HepG2 (cell line): ENCODE measurements around the gene NEUROD4. TPM values are rescaled to one million over a fixed set of nuclear protein-coding genes. Genes with fewer than 3 reads are reported as not detected.

Source experiments
- ATAC-seq: fragments of 200-7000 bp; cut with Tn5 transposase; 3 replicates; pipeline ENCODE4 v1.9.1; 2020; ENCODE audit warnings: mild to moderate bottlenecking, moderate library complexity
- BruUV-seq: library from RNA; stranded (reverse); fragments of 400-500 nt; replicated peaks from 2 replicates; lab custom pipeline; 2021; lab: Mats Ljungman, UMichigan
- CTCF ChIA-PET: fragments of 300-600 bp; formaldehyde crosslinking; extraction: SDS; loops from one replicate; lab custom pipeline; 2021; ENCODE audit warnings: low total read pairs, inconsistent platforms, low intra/inter-chr PET ratio; lab: Yijun Ruan, JAX
- POLR2A ChIA-PET: fragments of 350-600 bp; sonication (Branson Sonifier 250); formaldehyde crosslinking; loops from one replicate; lab custom pipeline; 2020; ENCODE audit warnings: antibody characterized with exemption, inconsistent platforms; lab: Yijun Ruan, JAX
- DNase-seq: peaks from one replicate; pipeline ENCODE4 v3.0.0-alpha.2; 2015; ENCODE audit warnings: low spot score
- FAIRE-seq: peaks from 3 replicates; lab custom pipeline; 2011; peaks lifted over from hg19 to GRCh38; lab: Jason Lieb, UNC
- H2AFZ ChIP-seq: one replicate; pipeline ENCODE4 v1.6.1; 2011; ENCODE audit warnings: low read length, inconsistent platforms
- H3K27ac ChIP-seq: fragments of 300-600 bp; 3 replicates; pipeline ENCODE4 v1.8.0; 2011; ENCODE audit warnings: mixed run types, mild to moderate bottlenecking, mixed read lengths, low read length, inconsistent platforms; ENCODE audit not compliant: insufficient read depth; ENCODE audit errors: extremely low read length
- H3K27me3 ChIP-seq, 2 experiments: fragments of 200-600 bp in 1 of 2; 2 replicates in 1 of 2; 3 replicates in 1 of 2; pipeline versions ENCODE4 v1.6.0 to v1.8.0; 2011; ENCODE audit warnings: low read length in 2 of 2, mild to moderate bottlenecking in 2 of 2, moderate library complexity in 2 of 2, inconsistent platforms in 1 of 2; ENCODE audit not compliant: insufficient read depth in 2 of 2, control insufficient read depth in 1 of 2
- H3K36me3 ChIP-seq, 2 experiments: fragments of 200-600 bp in 1 of 2; replicated peaks in 1 of 2; 2 replicates in 1 of 2; 3 replicates in 1 of 2; pipeline versions ENCODE4 v1.5.1 to v1.8.0; 2011; ENCODE audit warnings: low read length in 2 of 2, inconsistent platforms in 1 of 2; ENCODE audit not compliant: insufficient read depth in 2 of 2, control insufficient read depth in 1 of 2
- H3K4me1 ChIP-seq: 2 replicates; pipeline ENCODE4 v1.5.1; 2012; ENCODE audit warnings: low read length, inconsistent platforms; ENCODE audit not compliant: insufficient read depth
- H3K4me2 ChIP-seq: 2 replicates; pipeline ENCODE4 v1.6.0; 2011; ENCODE audit warnings: low read depth, low read length, inconsistent platforms
- H3K4me3 ChIP-seq, 3 experiments: fragments of 200-600 bp in 1 of 3; sonication (generic), shearing (Covaris generic) in 1 of 3; replicated peaks in 1 of 3; 2 replicates each; pipeline ENCODE4 v1.5.1; 2011 to 2016; ENCODE audit warnings: low read length in 3 of 3, inconsistent platforms in 2 of 3, low read depth in 2 of 3, mild to moderate bottlenecking in 2 of 3, control low read depth in 1 of 3, mixed read lengths in 1 of 3; ENCODE audit not compliant: insufficient read depth in 1 of 3
- H3K79me2 ChIP-seq: one replicate; pipeline ENCODE4 v1.6.1; 2011; ENCODE audit warnings: low read length, inconsistent platforms; ENCODE audit not compliant: insufficient read depth
- H3K9ac ChIP-seq: 2 replicates; pipeline ENCODE4 v1.6.0; 2011; ENCODE audit warnings: mild to moderate bottlenecking, low read depth, low read length, inconsistent platforms; ENCODE audit not compliant: insufficient read depth
- H3K9me3 ChIP-seq: 2 replicates; pipeline ENCODE4 v1.5.1; 2012; ENCODE audit warnings: mild to moderate bottlenecking, low read length
- H4K20me1 ChIP-seq: 2 replicates; pipeline ENCODE4 v1.6.0; 2011; ENCODE audit warnings: inconsistent platforms, mild to moderate bottlenecking, low read length, moderate library complexity; ENCODE audit not compliant: insufficient read depth
- FOXJ3 ChIP-seq: sonication (generic); formaldehyde crosslinking; IDR thresholded peaks from 2 replicates; pipeline ENCODE4 v1.4.0; 2020; ENCODE audit warnings: missing genetic modification reagents, mild to moderate bottlenecking, borderline replicate concordance
- NPAS2 ChIP-seq: sonication (generic); formaldehyde crosslinking; IDR thresholded peaks from 2 replicates; pipeline ENCODE4 v1.8.0; 2022; ENCODE audit warnings: mild to moderate bottlenecking, missing genetic modification reagents, borderline replicate concordance
- PAWR ChIP-seq: sonication (generic); formaldehyde crosslinking; IDR thresholded peaks from 2 replicates; pipeline ENCODE4 v1.4.0; 2020; ENCODE audit warnings: missing genetic modification reagents, mild to moderate bottlenecking, borderline replicate concordance
- RARA ChIP-seq: IDR thresholded peaks from 2 replicates; pipeline ENCODE4 v1.6.1; 2016; ENCODE audit warnings: missing genetic modification reagents, missing compliant biosample characterization
- RFX1 ChIP-seq: fragments of 450-650 bp; IDR thresholded peaks from 2 replicates; pipeline ENCODE4 v1.6.1; 2017
- SIN3B ChIP-seq: fragments of 150-350 bp; IDR thresholded peaks from 2 replicates; pipeline ENCODE4 v1.6.1; 2014; ENCODE audit warnings: low read length
- SNAI1 ChIP-seq: sonication (generic); formaldehyde crosslinking; IDR thresholded peaks from 2 replicates; pipeline ENCODE4 v1.5.0; 2020; ENCODE audit warnings: mild to moderate bottlenecking, missing genetic modification reagents, borderline replicate concordance
- U2AF1 ChIP-seq: fragments of 200-400 bp; formaldehyde crosslinking; optimal IDR thresholded peaks from 2 replicates; pipeline ENCODE3; 2017; ENCODE audit warnings: mild to moderate bottlenecking, low read depth, low read length
- ZNF3 ChIP-seq: IDR thresholded peaks from 2 replicates; pipeline ENCODE4 v1.7.0; 2017; ENCODE audit warnings: inconsistent platforms
- ZNF782 ChIP-seq: sonication (generic); formaldehyde crosslinking; IDR thresholded peaks from 2 replicates; pipeline ENCODE4 v1.4.0; 2020; ENCODE audit warnings: missing genetic modification reagents, mild to moderate bottlenecking, borderline replicate concordance
- WGBS: methylation state at CpG from one replicate; pipeline ENCODE4 v1.1.6; 2017; ENCODE audit warnings: low lambda C conversion rate; 5-methylcytosine and 5-hydroxymethylcytosine counted together
- in situ Hi-C: cut with HindIII; loops from 2 replicates; pipeline ENCODE4 v1.10.0; 2017; ENCODE audit warnings: low pct_unique_long_range_greater_than_20kb; ENCODE audit not compliant: extremely low pct_ligation_motif_present
- intact Hi-C: fragments of 100-400 bp; cut with micrococcal nuclease; formaldehyde crosslinking; loops from one replicate; pipeline ENCODE4 v1.10.0; 2022; ENCODE audit not compliant: unreplicated experiment
- polyA plus RNA-seq, 8 experiments: library from polyadenylated mRNA; depleted of rRNA in 3 of 8; stranded (reverse) in 7 of 8; unstranded in 1 of 8; fragments of >200 nt; fragmentation: Illumina TruSeq in 4 of 8; extraction: Trizol in 4 of 8; gene quantifications; 2 replicates each; pipeline versions ENCODE4 v1.2.1 to v1.2.3, GENCODE V29; 2011 to 2016; ENCODE audit warnings: low read depth in 4 of 8, missing spikeins in 1 of 8, mixed read lengths in 1 of 8; ENCODE audit not compliant: insufficient read depth in 1 of 8
- total RNA-seq, 5 experiments: library from RNA; depleted of rRNA; stranded (reverse); fragments of >200 nt; fragmentation: Illumina TruSeq; extraction: Trizol; gene quantifications; 2 replicates each; pipeline ENCODE4 v1.2.3, GENCODE V29; 2016; ENCODE audit warnings: low read depth in 1 of 5
- TF ChIP-seq, protein P1 (sequence below): sonication (generic); formaldehyde crosslinking; conservative IDR thresholded peaks from 2 replicates; pipeline ENCODE4 v1.8.0; 2022; ENCODE audit warnings: missing genetic modification reagents

The NEUROD4 gene
- total and polyA plus RNA-seq, 2 of the 13 experiments (the other 11 are each of a cell fraction or from before 2014, with no cell fraction given) = not detected

DNA sequence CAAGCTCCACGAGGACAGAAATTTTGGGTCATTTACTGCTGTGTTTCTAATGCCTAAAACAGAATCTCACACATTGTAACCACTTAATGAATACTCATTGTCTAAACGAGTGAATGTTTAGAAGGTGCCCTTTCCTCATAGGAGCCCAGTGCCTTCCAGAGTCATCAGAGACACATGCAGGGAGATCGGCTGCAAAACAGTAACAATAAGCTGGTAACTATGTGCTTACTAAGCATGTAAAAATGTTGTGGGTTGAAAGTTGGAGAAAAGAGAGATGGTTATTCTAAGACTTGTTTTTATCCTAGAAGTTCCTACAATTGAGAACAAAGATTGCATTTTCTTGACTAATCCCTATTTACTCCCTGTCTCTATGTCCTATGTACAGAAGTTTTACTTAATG lies 42.6 kb upstream of the NEUROD4 start:
- H3K9ac ChIP-seq = no peak overlapping the region
- no peaks in the 10 kb centered on the region for H3K36me3 ChIP-seq
- in situ Hi-C loops (no loop called here), intact Hi-C loops (no loop called here)
- no peak for DNase-seq
- H2AFZ ChIP-seq = no peak overlapping the region
- POLR2A ChIA-PET = no interaction called here
- no peak overlapping the region for H3K4me2 ChIP-seq
- no peaks in the 10 kb centered on the region for H3K27me3 ChIP-seq
- no peaks in the 10 kb centered on the region for H3K9me3 ChIP-seq
- no peak for ATAC-seq
- 2% methylated on average over 3 of the region's 3 CpGs for WGBS
- H3K4me1 ChIP-seq = no peaks in the 10 kb centered on the region
- no peak overlapping the region for H3K4me3 ChIP-seq
- no peak for TF ChIP-seq SIN3B
- TF ChIP-seq SNAI1 = no peak
- no peak for TF ChIP-seq ZNF3 (CRISPR knock-in tag)
- no peak for TF ChIP-seq ZNF782 (CRISPR knock-in tag)
- no peak for TF ChIP-seq RARA (CRISPR knock-in tag)
- TF ChIP-seq, protein P1, sequence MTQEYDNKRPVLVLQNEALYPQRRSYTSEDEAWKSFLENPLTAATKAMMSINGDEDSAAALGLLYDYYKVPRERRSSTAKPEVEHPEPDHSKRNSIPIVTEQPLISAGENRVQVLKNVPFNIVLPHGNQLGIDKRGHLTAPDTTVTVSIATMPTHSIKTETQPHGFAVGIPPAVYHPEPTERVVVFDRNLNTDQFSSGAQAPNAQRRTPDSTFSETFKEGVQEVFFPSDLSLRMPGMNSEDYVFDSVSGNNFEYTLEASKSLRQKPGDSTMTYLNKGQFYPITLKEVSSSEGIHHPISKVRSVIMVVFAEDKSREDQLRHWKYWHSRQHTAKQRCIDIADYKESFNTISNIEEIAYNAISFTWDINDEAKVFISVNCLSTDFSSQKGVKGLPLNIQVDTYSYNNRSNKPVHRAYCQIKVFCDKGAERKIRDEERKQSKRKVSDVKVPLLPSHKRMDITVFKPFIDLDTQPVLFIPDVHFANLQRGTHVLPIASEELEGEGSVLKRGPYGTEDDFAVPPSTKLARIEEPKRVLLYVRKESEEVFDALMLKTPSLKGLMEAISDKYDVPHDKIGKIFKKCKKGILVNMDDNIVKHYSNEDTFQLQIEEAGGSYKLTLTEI (CRISPR knock-in tag) = no peak
- no peak for TF ChIP-seq U2AF1
- no peak for TF ChIP-seq NPAS2 (CRISPR knock-in tag)
- no peak for TF ChIP-seq FOXJ3 (CRISPR knock-in tag)
- TF ChIP-seq RFX1 = no peak
- no peak for TF ChIP-seq PAWR (CRISPR knock-in tag)
- TF ChIP-seq, all 625 proteins: peak for 0
- Histone ChIP-seq H3K27ac (no peak overlapping the region), H3K79me2 (no peaks in the 10 kb centered on the region), H4K20me1 (no peaks in the 10 kb centered on the region)
- no peak for FAIRE-seq
- no TSS peak for BruUV-seq
- CTCF ChIA-PET = no interaction called here
